Femur (tissue), 1 donor: ENCODE results near the gene DYNLT1.
"Not testable (repeated sequence)": the region's sequence is repeated elsewhere in the genome, so short reads cannot be mapped to it uniquely, and the experiment has no call there.

Experiments
- DNase-seq: peaks from one replicate; pipeline ENCODE4 v3.0.0-alpha.2; 2017

DYNLT1 gene

DNA sequence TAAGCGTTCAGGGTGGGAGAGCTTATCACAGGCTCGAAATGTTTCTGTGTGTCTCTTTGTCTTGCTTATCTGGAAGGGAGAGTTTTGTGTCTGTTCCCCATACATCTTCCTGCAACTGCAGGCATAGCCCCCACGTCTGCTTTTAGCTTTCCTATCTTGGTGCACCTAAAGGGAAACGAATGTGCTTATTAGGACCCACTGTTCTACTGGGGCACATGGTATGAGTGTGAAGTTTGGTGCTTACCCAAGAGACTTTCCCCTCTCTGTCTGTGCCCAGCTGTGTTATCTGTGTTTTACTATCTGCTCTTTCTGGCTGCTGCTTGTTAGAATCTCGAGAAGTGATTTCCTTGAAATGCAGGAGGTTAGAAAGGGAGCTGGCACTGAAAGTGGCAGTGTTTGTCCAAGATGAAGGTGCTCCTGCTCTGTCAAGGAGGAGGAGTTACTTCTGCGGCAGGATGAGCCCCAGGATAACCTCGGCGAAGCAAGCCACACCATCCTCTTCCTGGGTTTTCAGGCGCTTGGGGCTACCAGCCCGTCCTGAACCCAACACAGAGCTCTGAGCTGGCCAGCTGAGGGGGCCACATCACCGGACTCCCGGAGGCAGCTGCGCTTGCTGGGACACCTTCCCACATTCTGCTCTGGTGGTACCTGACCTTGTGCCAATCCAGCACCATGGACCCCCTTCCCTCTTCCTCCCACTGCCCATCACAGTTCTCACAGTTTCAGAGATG is 23.4 kb downstream of the DYNLT1 start:
- no peak for DNase-seq

DNA sequence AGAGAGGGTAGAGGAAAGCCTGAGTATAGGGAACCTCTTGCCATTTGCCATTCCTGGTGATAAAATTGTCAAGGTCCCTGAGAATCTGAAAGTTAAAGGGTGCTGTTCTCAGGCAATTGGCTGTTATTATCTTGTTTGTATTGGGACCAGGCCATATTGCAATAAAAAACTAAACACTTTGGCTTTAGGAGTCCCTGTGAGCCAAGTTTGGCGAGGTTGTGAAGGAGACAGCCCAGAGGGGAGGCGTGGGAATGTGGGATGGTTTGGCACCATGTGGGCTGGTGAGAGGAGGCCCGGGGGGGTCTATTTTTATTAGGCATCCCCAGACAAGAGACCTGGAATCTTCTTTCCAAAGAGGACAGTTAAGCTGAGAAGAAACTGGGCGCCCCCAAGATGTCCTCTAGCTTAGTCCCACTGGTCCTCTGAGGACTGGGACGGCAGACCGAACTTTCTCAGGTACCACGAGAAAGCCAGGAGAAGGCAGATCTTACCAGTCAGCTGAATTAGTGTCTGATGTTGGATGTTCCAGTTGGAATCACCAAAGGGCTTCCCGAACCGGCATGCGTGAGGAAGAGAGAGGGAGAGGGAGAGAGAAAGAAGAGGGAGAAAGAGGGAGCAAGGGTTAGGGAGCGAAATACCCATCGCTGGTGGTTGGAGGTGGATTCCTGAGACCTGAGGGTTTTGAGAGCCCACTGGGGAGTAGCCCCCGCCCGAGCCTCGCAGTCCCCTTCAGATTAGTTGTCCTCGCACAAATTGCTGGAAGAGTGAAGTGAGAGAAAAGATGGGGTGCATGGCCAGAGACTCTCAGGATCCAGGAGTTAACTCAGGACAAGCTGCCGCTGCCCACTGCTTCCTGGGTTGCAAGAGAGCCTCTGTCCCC is 24.4 kb downstream of the DYNLT1 start:
- no peak for DNase-seq

DNA sequence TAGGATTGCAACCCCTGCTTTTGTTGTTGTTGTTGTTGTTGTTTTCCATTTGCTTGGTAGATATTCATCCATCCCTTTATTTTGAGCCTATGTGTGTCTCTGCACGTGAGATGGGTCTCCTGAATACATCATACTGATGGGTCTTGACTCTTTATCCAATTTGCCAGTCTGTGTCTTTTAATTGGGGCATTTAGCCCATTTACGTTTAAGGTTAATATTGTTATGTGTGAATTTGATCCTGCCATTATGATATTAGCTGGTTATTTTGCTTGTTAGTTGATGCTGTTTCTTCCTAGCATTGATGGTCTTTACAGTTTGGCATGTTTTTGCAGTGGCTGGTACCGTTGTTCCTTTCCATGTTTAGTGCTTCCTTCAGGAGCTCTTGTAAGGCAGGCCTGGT is 26.3 kb downstream of the DYNLT1 start:
- not testable (repeated sequence) for DNase-seq

DNA sequence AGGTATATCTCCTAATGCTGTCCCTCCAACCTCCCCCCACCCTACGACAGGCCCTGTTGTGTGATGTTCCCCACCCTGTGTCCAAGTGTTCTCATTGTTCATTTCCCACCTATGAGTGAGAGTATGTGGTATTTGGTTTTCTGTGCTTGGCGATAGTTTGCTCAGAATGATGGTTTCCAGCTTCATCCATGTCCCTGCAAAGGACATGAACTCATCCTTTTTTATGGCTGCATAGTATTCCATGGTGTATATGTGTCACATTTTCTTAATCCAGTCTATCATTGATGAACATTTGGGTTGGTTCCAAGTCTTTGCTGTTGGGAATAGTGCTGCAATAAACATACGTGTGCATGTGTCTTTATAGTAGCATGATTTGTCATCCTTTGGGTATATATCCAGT is 29.9 kb downstream of the DYNLT1 start:
- DNase-seq: not testable (repeated sequence)

DNA sequence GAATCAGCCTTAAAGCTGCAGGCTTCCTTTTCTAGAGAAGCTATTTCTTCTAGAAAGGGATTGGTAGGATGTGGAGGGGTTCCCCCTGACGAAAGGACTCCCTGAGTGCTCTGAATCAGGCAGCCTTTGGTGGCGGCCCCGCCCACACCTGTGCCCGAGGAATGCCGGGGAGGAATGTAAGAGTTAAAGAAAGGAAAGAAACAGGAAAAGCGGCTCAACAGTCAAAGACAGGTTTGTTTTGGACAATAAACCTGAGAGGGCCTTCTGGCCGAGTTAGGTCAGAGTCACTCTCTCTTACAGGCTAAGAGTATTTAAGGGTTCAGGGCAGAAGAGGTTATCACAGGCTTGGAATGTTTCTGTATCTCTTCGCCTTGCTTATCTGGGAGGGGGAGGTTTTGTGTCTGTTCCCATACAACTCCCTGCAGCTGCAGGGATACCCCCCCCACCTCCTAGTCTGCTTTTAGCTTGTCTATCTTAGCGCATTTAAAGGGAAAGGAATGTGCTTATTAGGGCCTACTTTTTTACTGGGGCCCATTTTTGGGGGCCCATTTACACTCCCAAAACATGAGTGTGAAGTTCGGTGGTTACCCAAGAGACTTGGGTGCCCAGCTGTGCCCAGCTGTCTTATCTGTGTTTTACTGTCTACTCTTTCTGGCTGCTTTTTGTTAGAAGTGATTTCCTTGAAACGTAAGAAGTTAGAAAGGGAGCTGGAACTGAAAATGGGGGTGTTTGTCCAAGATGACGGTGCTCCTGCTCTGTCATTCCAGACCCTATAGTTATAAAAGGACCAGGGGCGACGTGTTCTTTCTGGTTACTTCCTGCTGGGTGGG is 32.8 kb downstream of the DYNLT1 start:
- DNase-seq: no peak

DNA sequence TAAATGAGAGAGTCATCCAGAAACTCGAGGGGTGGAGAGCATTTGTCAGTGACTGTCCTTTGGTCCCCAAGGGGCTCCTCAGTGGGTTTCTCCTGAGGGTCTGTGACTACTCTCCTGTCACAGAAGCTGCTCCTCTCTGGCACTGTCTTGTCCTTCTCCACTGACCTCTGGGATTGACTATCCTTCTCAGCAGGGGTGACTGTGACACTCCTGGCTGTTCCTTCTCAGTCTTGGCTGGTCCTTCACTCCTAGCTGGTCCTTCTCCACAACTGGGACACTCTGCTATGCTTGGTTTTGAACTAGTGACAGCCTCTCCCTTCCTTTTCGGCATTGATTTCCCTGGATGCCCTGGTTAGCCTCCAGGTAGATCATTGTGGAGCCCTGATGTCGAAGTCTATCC is 33.5 kb downstream of the DYNLT1 start:
- no peak for DNase-seq

DNA sequence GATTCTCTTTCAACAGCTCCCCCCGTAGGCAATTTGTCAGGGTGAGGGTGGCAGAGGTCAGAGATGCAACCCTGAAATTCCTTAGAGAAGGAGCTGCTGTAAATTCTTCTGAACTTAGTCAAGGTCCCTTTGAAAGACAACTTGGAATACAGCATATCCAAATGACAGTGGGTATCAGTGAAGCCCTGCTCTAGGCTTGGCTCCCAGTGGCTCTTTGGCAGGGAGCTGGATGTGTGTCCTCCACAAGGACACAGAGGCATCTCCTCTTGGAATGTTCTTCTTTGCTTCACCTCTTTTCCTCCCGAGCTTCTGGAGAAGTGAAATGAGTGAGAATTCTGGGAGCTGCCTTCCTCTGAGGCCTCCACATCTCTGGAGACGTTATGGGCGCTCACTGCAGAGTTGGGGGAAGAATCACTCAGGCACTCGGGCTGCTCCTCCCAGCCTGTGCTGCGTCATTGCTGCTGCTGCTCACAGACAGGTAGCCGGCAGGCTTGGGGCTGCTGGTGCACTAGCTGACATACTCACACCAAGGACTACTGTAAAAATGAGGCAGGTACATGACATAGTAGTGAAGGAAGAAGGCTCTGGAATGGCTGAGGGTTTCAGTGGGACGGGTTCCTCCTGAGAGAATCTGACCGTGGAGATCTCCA is 34.1 kb downstream of the DYNLT1 start:
- DNase-seq: no peak

DNA sequence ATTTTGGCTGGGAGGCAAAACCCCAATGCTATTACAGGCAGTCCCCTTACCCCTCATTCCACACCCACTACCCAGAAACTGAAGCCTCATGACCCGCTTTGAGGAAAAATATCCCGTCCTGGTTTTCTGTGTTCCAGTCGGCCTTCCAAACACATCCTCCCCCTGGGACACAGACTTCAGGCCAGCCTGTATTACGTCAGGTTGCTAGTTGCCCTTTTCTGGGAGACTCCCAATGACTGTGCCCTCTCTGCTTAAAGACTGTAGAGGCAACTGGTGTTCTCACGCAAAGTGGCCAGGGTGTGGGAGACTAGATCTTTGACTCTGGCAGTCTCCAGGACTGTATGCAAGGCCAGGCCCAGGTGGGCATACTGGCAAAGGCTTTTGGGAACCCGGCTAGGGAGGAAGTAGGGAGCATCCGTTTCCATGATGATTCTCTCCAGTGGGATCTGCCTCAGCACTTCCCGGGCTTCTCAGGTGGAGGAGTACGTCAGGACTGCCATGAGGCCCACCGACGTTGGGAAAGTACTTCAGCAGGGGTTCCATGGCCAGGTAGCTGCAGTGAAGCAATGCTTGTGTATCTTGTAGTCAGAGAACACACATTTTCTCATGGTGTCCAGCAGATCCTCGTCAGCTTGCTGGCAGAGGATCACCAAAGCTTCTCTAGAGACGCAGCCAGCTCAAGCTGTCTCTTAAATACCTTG is 34.9 kb downstream of the DYNLT1 start:
- no peak for DNase-seq

DNA sequence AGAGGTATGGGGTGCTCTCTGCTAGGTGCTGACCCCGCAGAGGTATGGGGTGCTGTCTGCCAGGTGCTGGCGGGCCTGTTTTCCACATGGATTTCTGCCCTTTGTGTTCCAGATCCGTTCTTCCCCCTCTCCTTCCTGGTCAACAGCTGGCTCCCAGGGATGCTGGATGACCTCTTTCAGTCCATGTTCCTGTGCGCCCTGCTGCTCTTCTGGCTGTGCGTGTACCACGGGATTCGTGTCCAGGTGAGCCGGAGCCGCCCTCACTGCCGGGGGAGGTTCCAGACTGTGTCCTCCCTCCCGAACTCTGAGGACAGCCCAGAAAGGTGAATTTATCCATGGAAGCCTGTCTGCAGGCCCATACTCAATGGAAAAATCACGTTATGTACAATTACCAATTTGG is 36.3 kb downstream of the DYNLT1 start:
- no peak for DNase-seq

DNA sequence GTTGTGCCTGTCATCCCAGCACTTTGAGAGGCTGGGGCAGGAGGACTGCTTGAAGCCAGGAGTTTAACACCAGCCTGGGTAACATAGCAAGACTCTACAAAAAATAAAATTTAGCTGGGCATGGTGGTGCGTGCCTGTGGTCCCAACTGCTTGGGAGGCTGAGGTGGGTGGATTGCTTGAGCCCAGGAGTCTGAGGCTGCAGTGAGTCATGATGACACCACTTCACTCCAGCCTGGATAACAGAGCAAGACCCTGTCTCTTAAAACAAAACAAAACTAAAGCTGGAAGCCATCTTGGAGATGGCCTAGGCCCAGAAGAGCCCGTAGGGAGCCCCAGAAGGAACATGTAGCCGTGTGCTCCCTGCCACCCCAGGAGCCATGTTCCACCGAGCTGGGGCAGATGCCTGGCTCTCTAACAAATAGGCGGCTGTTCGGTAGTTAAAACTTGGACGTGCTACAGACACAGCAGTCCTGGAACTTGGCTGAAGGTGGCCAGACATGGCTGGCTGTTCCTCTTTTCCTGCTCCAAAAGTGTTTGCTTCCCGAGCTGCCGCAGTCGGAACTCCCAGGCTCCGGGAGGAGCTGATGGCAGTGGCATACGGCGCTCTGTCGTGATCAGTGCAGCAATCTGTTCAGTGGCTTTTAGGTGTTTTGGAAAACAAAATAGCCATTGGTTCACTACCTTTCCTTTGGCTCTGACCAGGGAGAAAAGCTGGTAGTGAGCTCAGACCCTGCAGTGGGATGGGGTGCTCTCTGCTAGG is 37.0 kb downstream of the DYNLT1 start:
- no peak for DNase-seq

DNA sequence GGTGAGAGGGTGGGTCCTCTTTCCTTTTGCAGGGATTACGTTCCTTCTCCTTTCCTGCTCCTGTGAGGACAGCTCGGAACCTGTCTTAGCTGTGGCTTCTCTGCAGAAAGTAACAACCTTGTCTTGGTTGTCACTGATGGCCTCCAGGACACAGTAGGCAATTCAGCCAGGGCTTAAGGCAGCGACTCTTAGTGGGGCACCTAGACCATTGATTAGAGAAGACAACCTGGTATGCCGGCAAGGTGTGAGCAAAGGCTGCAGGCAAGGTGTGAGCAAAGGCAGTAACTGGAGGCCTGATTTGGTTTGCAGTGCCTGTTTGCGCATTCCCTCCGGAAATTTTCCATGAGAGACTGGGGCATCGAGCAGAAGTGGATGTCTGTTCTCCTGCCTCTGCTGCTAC is 37.6 kb downstream of the DYNLT1 start:
- no peak for DNase-seq

DNA sequence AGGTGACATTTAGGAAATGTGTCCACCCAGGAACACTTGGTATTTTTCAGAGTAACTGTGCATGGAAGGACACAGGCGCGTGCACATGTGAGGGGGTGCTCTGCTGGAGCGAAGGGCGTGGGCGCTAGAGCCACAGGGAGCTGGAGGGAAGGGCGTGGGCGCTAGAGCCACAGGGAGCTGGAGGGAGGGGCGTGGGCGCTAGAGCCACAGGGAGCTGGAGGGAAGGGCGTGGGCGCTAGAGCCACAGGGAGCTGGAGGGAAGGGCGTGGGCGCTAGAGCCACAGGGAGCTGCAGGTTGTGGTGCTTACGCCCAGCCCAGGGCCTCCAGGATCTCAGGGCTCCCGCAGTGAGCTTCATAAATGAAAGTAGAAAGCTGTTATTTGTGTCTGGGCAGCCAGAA is 38.5 kb downstream of the DYNLT1 start:
- not testable (repeated sequence) for DNase-seq

DNA sequence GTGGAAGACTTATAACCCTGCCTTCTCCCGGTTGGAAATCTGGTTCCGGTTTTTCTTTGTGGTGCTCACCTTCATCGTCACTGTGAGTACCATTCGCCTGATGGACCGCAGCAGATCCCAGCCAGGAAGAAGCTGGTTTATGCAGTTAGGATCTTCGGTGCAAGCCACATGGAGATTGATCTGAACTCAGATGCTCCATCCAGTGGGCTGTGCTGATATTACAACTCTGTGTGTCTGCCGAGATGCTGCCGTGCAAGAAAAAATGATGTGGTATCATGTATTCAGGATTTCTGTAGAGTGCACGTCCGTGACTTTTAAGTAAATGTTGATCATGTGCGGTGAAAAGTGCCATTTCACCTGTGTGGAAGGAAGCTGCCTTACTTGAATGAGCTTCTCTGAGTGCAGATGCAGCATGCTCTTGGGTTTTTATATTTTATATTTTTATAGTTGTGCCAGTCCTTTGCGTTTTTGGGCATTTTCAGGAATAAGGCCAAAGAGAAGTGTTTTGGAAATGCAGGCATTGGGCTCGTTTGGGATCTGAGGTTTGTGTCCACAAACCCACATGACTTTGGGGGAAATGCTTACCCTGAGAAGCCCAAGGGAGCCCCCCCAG is 39.2 kb downstream of the DYNLT1 start:
- peak; percentile 65 for DNase-seq

DNA sequence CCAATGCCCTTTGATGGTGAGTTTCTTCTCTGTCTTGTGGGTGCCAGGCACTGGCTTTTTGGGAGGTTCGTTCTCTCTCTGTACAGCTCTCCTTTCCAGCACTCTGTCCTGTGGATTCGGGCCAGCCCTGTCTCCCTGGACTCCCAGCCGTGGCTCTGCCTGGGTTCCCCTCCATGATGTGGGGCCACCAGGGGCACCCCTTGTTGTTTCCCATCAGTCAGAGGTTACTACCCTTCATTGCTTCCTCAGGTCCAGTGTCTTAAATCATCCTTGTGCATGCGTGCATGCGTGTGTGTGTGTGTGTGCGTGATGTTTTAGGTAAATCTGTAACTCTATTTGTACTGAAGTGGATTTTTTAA is 40.5 kb downstream of the DYNLT1 start:
- no peak for DNase-seq

DNA sequence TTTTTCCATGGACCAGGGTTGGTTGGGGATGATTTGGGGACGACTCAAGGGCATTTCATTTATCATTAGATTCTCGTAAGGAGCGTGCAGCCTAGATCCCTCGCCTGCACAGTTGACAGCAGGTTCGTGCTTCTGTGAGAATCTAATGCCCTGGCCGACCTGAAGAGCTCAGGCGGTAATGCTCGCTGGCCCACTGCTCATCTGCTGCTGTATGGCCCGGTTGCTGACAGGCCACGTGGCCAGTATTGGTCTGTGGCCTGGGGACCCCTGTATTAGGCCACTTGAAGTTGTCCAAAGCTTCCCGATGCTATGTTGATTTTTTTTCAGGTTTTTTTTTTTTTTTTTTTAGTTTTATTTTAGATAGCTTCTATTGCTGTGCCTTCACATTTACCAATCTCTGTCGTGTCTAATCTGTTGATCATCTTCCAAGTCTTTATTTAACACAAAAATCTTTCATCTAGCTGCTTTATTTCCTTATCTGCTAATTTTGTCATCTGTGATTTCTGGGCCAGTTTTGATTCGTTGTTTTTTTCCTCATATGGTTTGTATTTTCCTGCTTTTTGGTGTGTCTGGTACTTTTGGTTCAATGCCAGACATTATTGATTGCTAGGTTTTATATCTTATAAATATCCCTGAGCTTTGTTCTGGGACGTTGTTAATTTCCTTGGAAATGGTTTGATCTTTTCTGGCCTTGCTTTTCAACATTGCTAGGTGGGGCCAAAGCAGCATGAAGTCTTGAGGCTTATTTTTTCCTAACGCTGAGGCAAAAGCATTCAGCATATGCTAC is 41.1 kb downstream of the DYNLT1 start:
- no peak for DNase-seq

DNA sequence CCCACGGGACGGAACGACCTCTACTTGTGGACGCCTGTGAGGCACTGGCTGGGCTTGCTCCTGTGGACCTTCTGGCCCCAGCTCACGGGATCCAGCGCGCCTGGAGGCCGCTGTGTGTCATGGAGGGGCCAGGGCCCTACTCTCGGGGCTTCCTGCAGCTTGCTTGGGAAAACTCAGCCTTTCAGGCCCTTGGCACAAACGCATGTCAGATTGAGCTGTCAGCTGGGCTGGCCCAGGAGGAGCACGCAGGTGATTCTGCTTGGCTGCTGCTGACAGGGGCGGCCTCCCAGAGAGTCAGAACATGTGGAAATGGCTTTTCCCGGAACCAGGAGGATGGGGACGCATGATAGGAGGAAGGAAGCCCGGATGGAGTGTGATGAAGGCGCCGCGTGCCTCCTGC is 44.9 kb downstream of the DYNLT1 start:
- DNase-seq: no peak

DNA sequence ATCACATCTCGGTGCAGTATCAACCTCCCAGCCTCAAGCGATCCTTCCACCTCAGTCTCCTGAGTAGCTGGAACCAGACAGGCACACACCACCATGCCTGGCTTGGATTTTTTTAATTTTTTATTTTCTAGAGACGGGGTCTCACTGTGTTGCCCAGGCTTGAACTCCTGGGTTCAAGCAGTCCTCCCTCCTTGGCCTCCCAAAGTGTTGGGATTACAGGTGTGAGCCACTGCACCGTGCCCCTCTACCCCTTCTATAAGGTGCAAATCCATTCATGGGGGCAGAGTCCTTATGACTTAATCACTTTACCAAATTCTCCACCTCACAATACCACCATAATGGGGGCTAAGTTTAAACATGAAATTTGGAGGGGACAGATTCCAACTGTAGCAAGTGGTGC is 47.0 kb downstream of the DYNLT1 start:
- DNase-seq: no peak

DNA sequence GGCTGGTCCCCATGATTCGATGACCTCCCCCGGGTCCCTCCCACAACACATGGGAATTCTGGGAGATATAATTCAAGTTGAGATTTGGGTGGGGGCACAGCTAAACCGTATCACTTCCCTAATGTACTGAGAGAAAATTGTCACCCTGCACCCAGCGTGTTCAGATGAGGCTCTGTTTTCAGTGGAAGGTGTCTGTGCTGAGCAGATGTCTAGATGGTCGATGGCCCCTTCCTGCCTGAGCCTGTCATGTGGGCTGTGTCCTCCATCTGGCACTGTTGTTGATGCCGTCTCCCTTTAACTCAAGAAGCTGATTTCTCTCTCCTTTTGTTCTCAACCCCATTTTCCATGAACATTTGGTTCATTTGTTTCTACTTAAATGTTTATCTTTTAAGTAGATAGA is 47.7 kb downstream of the DYNLT1 start:
- DNase-seq: no peak

DNA sequence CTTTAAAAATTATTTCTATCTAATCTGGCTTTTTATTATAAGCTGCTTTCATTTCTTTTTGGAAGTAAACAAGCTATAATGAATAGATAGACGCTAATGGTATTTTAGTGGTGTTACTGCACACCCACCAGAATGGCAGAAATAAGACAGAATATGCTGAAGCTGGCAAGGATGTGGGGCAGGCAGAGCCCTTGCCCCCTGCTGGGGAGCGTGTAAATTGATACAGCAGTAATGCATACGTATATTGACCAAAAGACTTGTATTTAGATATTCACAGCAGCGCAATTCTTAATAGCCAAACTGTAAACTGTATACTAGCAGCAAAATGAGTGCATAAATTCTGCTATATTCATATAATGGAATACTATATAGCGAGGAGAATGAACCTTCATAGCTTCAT is 49.3 kb downstream of the DYNLT1 start:
- DNase-seq: no peak

DNA sequence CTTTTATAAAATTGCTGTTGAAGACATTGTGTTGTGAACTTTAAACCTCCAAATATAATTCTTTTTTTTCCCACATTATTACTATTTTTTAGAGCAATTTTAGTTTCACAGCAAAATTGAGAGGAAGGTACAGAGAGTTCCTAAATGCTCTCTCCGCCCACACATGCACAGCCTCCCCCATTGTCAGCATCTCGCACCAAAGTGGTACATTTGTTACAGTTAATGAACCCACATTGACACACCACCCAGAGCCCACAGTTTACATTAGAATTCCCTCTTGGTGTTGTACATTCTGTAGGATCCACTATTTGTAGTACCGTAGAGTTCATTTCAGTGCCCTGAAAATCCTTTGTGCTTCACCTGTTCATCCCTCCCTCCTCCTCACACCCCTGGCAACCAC is 50.9 kb downstream of the DYNLT1 start:
- DNase-seq: no peak
